NCI-H510A (cell line): Measurements from ENCODE around the gene FAM181B.
"Not testable (repeated sequence)": the region's sequence is repeated elsewhere in the genome, so short reads cannot be mapped to it uniquely, and the experiment has no call there.

Source experiments
- DNase-seq: peaks from one replicate; lab custom pipeline; 2025; lab: John Stamatoyannopoulos, UW

FAM181B gene

DNA sequence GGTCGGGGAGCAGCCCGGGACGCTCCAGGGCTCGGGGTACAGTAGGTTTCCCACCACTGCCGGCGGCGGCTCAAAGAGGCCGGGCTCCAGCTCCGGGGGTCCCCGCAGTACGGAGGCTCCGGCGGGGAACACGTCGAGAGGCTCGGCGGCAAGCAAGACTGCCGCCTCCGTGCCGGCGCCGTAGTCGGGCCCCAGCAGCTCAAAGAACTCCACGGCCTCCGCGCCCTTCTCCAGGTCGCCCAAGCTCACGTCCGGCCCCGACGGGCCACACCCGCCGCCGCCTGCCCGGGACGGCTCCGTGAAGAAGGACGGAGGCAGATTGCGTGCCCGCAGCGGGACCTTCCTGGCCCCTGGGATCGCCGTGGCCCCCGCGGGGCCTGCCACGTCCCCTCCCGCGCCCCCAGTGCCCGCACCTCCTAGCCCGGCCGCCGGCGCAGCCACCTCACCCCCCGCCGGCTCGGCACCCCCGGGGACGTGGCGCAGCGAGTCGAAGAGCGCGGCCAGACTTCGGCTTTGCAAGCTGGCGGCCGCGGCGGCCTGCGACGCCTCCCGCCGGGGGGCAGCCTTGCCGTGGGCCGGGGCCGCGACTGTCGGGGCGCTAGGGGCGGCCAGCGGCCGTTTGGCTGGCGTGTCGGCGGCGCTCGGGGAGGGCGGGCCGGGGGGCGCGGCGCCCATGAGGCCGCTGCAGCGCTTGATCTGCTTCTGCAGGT, 775 bp downstream of the FAM181B start:
- DNase-seq, result no peak

DNA sequence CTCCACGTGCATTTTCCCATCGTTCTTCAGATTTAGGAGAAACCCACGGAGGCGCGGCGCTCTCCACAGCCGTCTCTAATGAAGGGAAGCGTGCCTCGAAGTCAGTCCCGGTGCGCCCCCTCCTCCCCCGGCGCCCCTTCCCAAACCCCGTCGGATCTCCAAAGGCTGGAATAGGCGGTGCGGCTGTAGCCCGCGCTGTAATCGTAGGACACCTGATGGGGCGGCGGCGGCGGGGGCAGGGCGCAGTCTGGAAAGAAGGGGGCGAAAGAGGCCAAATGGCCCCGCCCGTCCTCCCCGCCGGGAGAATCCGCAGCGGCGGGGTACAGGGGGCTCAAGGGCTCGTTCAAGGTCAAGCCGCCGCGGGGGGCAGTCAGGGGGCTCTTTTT, 1.3 kb downstream of the FAM181B start:
- DNase-seq, result no peak

- DNase-seq, result no peak
Observed at GRCh38 chr11:82731691-82732277, 1.9 kb downstream of the FAM181B start.

GRCh38 chr11:82730754-82731153, 2.9 kb downstream of the FAM181B start:
- DNase-seq, result no peak

DNA sequence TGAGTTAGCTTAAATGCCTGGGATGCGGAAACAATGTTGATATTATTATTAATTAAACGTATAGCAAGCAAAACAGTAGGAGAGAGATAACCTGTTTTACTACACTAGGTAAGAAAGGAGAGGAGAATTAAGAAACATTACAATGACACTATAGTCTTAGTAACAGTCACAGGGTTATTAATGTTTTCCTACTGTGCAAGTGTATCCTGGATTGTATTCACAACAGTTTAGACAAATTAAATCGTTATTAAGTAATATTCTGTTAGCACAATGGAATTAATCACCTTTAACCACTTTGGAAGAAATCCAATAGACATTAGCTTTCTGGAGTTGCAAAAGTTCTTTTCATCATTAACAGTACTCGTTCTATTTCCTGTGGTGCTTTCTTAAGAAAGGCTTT, 3.4 kb downstream of the FAM181B start:
- no peak for DNase-seq

DNA sequence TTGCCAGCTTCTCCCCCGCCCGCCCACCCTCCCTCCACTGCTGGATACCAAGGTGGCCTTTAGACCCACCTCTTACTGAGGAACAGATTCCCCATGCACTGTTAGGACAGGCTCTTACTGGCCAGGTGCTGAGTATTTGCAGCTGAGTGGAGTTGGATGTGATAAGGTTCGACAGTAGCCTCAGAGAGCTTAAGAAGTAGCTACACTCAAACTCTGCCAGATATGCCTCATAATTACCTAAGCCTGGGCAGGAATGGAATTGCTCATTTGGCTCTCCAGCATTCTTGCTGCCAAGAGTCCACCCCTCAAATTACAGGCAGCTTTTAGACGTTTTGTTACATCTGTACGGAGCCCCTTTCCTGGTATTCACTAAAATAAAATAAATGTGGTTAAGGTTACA, 9.6 kb downstream of the FAM181B start:
- DNase-seq, result no peak

DNA sequence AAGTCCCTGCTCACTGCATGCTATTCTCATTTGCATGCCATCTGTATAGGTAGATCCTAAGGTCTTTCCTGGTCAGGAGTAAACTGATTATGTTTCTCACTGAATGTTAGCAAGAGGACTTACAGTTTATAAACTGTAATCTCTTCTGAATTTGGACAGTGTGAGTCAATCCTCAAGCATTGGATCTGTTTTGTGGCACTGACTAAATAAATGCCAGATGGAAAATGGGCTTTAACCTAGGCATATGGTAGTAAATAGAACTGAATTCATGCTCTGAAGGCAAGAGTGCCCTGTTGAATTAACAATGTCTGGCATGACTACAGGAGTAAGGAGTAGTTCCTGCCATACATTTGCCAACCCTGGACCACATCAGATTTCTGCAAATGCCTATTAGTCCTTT, 11.4 kb downstream of the FAM181B start:
- DNase-seq, result no peak

DNA sequence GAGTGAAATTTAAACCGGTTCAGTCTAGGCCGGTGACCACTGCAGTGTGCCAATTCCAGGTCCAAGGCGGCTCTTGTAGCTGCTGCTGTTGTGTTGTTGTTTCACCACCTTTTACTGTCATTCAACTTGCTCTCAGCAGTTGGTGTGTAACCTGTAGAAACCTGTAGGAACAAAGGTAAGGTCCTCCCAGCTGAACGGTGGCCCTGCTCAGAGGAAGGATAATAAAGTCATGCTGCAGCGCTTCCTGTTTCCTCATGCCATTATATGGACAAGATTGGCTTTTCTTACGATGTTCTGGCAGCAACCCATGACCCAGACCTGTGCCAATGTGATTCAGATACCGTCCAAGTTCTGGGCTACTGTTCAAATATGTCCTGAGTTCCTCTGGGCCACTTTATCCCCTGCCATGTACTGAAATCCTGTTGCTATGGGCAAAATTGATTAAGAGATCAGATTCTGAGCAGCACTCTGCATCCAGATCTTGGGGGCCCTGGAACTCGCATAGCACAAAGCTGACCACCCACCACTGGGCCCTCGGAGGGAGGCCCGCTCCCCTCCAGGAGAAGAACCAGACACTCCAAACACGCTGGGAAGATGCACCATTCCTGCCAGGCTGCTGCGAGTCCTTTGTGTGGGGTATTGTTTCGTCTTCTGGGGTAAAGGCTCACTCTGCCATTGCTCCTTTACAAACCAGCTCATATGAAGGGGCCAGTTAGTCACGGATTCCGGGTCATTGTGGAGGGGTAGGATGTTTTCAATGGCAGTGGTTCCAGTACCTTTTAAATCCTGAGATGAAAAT, 13.2 kb downstream of the FAM181B start:
- DNase-seq, result no peak

DNA sequence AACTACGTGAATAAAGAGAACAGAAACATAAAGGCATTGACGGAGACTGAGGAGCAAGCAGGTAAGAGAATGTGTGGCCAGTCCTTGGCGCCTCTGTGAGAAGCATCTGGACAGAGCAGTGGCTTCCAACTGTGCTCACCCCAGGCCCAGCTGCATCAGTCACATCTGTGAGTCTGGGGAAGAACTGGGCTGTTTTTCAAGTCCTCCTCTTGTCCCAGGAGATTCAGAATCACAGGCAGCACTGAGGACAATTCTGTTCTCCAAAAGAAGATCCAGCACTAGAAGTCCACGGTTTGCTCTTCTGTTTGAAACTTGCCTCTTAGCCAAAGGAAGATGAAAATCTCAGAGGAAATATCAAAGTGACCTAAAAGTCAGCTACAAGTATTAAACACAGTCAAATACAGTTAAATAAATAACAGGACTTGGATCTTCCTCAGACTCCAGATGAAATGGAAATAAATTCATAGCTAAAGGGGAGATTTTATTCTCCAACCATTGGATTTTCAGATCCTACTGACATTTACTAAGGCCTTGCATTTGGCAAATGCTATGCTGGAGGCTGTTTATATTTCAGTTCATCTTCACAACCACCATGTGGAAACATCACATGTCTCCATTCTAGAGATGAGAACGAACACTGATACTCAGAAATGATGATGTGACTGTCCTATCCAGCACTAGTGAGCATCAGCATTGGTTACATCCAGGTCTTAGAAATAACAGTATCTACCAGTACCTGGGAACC, 14.1 kb downstream of the FAM181B start:
- no peak for DNase-seq

- no peak for DNase-seq
Observed at GRCh38 chr11:82718821-82719220, 14.8 kb downstream of the FAM181B start.

DNA sequence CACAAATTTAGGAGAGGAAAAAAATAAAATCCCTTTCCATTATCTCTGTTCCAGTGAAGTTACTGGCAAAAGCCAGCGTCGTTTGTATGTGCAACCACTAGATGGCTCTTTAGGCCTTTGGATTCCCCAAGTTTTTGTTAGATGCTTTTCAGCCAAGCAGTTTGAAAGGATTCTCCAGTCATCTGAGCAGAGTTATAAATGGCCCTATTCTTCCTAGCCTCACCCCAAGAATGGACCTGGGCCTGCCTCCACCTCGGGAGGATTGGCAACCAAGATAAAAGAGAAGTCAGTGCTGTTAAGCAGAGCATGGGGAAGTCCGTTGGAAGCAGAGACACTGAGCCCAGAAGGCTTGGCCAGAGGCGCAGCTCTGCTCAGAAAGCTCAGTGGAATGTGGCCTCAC, 15.4 kb downstream of the FAM181B start:
- no peak for DNase-seq

- no peak for DNase-seq
Observed at GRCh38 chr11:82714346-82715174, 19.1 kb downstream of the FAM181B start.

DNA sequence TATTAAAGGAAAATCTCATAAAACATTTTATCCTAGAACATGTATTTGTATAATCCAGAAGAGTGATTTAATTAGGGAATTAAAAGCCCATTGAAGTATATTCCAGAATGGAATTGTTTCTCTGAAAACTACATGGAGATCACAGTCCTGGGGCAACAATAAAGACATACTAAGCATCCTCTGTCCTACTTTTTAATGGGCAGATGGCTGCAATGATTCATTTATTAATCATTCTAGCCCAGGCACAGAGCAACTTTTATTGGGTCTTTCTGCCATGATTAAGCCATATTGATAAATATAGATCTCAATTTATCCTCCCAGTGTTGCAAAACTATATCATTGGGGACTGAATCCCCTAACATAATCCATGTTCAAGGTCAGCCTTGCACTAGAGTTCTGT, 22.0 kb downstream of the FAM181B start:
- no peak for DNase-seq

- no peak for DNase-seq
Observed at GRCh38 chr11:82703796-82704195, 29.9 kb downstream of the FAM181B start.

DNA sequence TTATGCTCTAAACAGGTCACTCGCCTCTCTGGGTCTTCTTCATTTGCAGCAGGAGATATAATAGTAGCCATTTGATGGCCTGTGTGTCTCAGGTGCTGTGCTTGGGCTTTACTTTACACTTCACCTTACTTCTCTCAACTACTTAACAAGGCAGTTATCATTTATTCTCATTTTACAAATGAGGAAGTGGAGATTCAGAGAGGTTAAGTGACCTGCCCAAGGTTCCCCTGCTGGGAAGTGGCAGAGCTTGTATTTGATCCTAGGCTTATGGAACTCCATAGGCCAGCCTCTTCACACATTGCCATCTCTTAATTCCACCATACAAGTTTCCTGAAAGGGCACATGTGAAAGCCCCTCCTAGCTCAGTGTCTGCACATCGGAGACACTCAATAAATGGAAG, 30.4 kb downstream of the FAM181B start:
- DNase-seq, result no peak

DNA sequence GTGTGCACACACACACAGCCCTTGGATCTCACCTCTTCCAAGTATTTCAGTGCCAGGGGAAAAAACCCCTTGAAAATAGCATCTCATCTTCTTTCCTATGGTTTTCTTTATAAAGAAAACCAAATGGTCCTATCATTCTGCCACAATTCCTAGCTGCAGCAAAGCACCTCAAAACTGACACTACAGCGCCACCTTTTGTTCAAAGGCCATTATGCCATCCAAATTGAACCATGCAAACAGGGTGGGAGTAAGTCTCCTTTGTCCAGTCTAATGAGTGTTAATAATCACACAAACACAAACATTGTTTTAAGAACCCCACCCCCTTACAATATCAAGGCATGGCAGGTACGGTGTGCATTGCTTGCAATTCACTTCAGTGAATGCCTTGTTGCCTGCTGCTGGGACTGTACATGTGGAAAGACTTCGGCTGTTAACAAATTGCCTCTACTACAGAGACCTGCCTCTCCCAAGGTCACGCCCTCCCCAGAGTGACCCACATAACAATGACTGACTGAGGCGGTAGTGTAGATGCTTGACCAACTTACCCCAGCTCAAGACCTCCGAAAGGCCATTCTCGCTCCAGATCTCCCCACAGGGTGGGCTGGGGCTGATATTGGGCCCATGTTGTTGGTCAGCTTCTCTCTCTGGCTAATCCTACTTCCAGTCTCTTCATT, 31.7 kb downstream of the FAM181B start:
- no peak for DNase-seq

- DNase-seq, result no peak
Observed at GRCh38 chr11:82698576-82699352, 34.9 kb downstream of the FAM181B start.

GRCh38 chr11:82692981-82693380, 40.7 kb downstream of the FAM181B start:
- no peak for DNase-seq

DNA sequence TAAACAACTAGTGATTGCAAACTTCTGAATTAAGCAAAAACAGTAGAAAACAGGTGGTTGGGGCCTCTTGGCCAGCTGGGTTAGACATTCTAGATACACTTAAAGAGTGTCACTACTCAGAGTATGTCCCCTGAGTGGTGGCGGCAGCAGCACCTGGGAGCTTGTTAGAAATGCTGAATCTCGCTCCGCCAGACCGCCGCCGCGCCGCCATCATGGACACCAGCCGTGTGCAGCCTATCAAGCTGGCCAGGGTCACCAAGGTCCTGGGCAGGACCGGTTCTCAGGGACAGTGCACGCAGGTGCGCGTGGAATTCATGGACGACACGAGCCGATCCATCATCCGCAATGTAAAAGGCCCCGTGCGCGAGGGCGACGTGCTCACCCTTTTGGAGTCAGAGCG, 44.3 kb downstream of the FAM181B start:
- not testable (repeated sequence) for DNase-seq

GRCh38 chr11:82686211-82686610, 47.5 kb downstream of the FAM181B start:
- no peak for DNase-seq
